Astrocyte (in vitro differentiated cells and primary cell): Measurements from ENCODE around the gene CPAMD8. TPM values are rescaled to one million over a fixed set of nuclear protein-coding genes. Genes with fewer than 3 reads are reported as not detected.

Source experiments
- DNase-seq: peaks from one replicate; pipeline ENCODE4 v3.0.0-alpha.2; 2010; ENCODE audit warnings: low read depth
- FAIRE-seq: peaks from 2 replicates; lab custom pipeline; 2011; peaks lifted over from hg19 to GRCh38; lab: Jason Lieb, UNC
- H2AFZ ChIP-seq: 2 replicates; pipeline ENCODE4 v1.6.0; 2012; ENCODE audit warnings: low read depth, low read length, inconsistent platforms
- H3K27ac ChIP-seq: 2 replicates; pipeline ENCODE4 v1.5.1; 2011; ENCODE audit warnings: low read depth, low read length, inconsistent platforms
- H3K27me3 ChIP-seq: 2 replicates; pipeline ENCODE4 v1.6.0; 2011; ENCODE audit warnings: low read length, inconsistent platforms; ENCODE audit not compliant: insufficient read depth
- H3K36me3 ChIP-seq: 2 replicates; pipeline ENCODE4 v1.5.1; 2011; ENCODE audit warnings: low read length, inconsistent platforms; ENCODE audit not compliant: insufficient read depth
- H3K4me1 ChIP-seq: 2 replicates; pipeline ENCODE4 v1.5.1; 2011; ENCODE audit warnings: low read length, inconsistent platforms; ENCODE audit not compliant: insufficient read depth
- H3K4me2 ChIP-seq: 2 replicates; pipeline ENCODE4 v1.6.0; 2012; ENCODE audit warnings: low read length, inconsistent platforms
- H3K4me3 ChIP-seq: 2 replicates; pipeline ENCODE4 v1.5.1; 2011; ENCODE audit warnings: low read depth, mild to moderate bottlenecking, low read length, inconsistent platforms; ENCODE audit not compliant: insufficient read depth
- H3K79me2 ChIP-seq: 2 replicates; pipeline ENCODE4 v1.6.0; 2012; ENCODE audit warnings: mild to moderate bottlenecking, low read length, inconsistent platforms; ENCODE audit not compliant: insufficient read depth
- H3K9ac ChIP-seq: 2 replicates; pipeline ENCODE4 v1.6.0; 2012; ENCODE audit warnings: mild to moderate bottlenecking, low read length, inconsistent platforms
- H3K9me3 ChIP-seq: 2 replicates; pipeline ENCODE4 v1.5.1; 2012; ENCODE audit warnings: low read depth, mild to moderate bottlenecking, low read length, inconsistent platforms; ENCODE audit not compliant: insufficient read depth
- H4K20me1 ChIP-seq: 2 replicates; pipeline ENCODE4 v1.6.0; 2012; ENCODE audit warnings: low read length, inconsistent platforms; ENCODE audit not compliant: insufficient read depth
- H3K27ac Mint-ChIP-seq: one replicate; pipeline ENCODE4 v1.8.0; 2021; ENCODE audit warnings: mild to moderate bottlenecking, mixed read lengths; ENCODE audit not compliant: unreplicated experiment
- H3K27me3 Mint-ChIP-seq: one replicate; pipeline ENCODE4 v1.8.0; 2021; ENCODE audit warnings: low read depth, mixed read lengths; ENCODE audit not compliant: unreplicated experiment
- H3K36me3 Mint-ChIP-seq: one replicate; pipeline ENCODE4 v1.8.0; 2021; ENCODE audit warnings: low read depth, mixed read lengths; ENCODE audit not compliant: unreplicated experiment
- H3K4me1 Mint-ChIP-seq: one replicate; pipeline ENCODE4 v1.8.0; 2021; ENCODE audit warnings: low read depth, mixed read lengths; ENCODE audit not compliant: unreplicated experiment
- H3K4me3 Mint-ChIP-seq: one replicate; pipeline ENCODE4 v1.8.0; 2021; ENCODE audit warnings: mild to moderate bottlenecking, moderate library complexity, mixed read lengths; ENCODE audit not compliant: unreplicated experiment
- H3K9me3 Mint-ChIP-seq: one replicate; pipeline ENCODE4 v1.8.0; 2021; ENCODE audit warnings: mild to moderate bottlenecking, mixed read lengths; ENCODE audit not compliant: unreplicated experiment
- EZH2 ChIP-seq: IDR thresholded peaks from 2 replicates; pipeline ENCODE4 v1.6.1; 2012; ENCODE audit warnings: mild to moderate bottlenecking, low read length, inconsistent platforms; ENCODE audit not compliant: insufficient read depth
- total RNA-seq: library from RNA; stranded (reverse); gene quantifications from 2 replicates; pipeline ENCODE4 v1.2.1, GENCODE V29; 2021
- TF ChIP-seq, protein P1 (sequence below): IDR thresholded peaks from 2 replicates; pipeline ENCODE4 v1.5.1; 2011; ENCODE audit warnings: low read depth, mild to moderate bottlenecking, inconsistent platforms, low read length, moderate library complexity; ENCODE audit not compliant: insufficient read depth

Gene CPAMD8
- total RNA-seq, 1 donor from 2014 or later = 1.9 TPM

GRCh38 chr19:16869331-16869972 lies 157.2 kb downstream of the CPAMD8 start:
- H3K4me1 Mint-ChIP-seq = peaks cover 6% of the 10 kb centered on the region
- no peaks in the 10 kb centered on the region for H3K27me3 Mint-ChIP-seq
- Histone ChIP-seq H2AFZ (no peak overlapping the region), H3K36me3 (peaks cover 20% of the 10 kb centered on the region), H3K27ac (no peak overlapping the region), H3K9me3 (no peaks in the 10 kb centered on the region), H3K4me3 (no peak overlapping the region), H3K4me1 (no peaks in the 10 kb centered on the region), H3K79me2 (peaks cover 19% of the 10 kb centered on the region), H4K20me1 (peaks cover 53% of the 10 kb centered on the region), H3K27me3 (no peaks in the 10 kb centered on the region), H3K9ac (no peak overlapping the region), H3K4me2 (no peak overlapping the region)
- no peak for TF ChIP-seq EZH2
- TF ChIP-seq, protein P1, sequence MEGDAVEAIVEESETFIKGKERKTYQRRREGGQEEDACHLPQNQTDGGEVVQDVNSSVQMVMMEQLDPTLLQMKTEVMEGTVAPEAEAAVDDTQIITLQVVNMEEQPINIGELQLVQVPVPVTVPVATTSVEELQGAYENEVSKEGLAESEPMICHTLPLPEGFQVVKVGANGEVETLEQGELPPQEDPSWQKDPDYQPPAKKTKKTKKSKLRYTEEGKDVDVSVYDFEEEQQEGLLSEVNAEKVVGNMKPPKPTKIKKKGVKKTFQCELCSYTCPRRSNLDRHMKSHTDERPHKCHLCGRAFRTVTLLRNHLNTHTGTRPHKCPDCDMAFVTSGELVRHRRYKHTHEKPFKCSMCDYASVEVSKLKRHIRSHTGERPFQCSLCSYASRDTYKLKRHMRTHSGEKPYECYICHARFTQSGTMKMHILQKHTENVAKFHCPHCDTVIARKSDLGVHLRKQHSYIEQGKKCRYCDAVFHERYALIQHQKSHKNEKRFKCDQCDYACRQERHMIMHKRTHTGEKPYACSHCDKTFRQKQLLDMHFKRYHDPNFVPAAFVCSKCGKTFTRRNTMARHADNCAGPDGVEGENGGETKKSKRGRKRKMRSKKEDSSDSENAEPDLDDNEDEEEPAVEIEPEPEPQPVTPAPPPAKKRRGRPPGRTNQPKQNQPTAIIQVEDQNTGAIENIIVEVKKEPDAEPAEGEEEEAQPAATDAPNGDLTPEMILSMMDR = no peak
- H3K4me3 Mint-ChIP-seq = no peak overlapping the region
- DNase-seq (no peak), FAIRE-seq (no peak)
- peaks cover 4% of the 10 kb centered on the region for H3K9me3 Mint-ChIP-seq
- no peak overlapping the region for H3K27ac Mint-ChIP-seq
- H3K36me3 Mint-ChIP-seq = peaks cover 29% of the 10 kb centered on the region

- FAIRE-seq = no peak
- H3K36me3 Mint-ChIP-seq = peaks cover 26% of the 10 kb centered on the region
- H3K9me3 Mint-ChIP-seq = no peaks in the 10 kb centered on the region
Observed at GRCh38 chr19:16868423-16869130, 158.0 kb downstream of the CPAMD8 start.

More at GRCh38 chr19:16868423-16869130, 158.0 kb downstream of the CPAMD8 start:
- Histone ChIP-seq H3K9ac (no peak overlapping the region), H3K36me3 (peaks cover 20% of the 10 kb centered on the region), H3K79me2 (peaks cover 10% of the 10 kb centered on the region), H4K20me1 (peaks cover 44% of the 10 kb centered on the region), H3K27me3 (no peaks in the 10 kb centered on the region), H3K4me1 (no peaks in the 10 kb centered on the region), H3K27ac (no peak overlapping the region), H2AFZ (no peak overlapping the region), H3K4me3 (no peak overlapping the region), H3K9me3 (no peaks in the 10 kb centered on the region), H3K4me2 (no peak overlapping the region)
- Mint-ChIP-seq H3K27ac (peak overlapping the region; percentile 12), H3K4me1 (no peaks in the 10 kb centered on the region), H3K4me3 (no peak overlapping the region), H3K27me3 (no peaks in the 10 kb centered on the region)
- no peak for TF ChIP-seq EZH2
- TF ChIP-seq, protein P1 = no peak
- DNase-seq = no peak
